ENCODE measurements around the gene CLEC11A.

Gene CLEC11A

DNA sequence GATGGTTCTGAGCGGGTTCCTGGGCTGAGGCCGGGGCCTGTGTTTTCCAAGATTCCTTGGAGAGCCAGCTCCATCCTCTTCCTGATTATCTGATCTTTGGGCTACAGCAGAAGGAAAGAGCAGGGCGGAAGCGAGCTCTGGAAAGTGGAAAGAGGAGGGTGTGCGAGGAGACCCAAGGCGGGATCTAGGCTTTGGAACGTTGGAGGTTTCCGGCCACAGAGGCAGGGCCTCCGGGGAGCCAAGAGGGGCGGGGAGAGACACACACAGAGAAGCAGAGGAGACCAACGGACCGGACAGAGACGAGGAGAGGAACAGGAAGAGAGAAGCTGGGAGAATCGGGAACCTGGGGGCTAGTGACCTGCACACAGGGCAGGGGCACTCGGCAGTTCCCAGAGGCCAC is at the start of gene CLEC11A:
Gene CLEC11A, plus strand, starts transcription at position 296 of the 400 bp plus-strand sequence. CDS start 162 bp downstream, outside the sequence.
- DNase-seq (ENCODE audit: low spot score) = peak; percentile 80

DNA sequence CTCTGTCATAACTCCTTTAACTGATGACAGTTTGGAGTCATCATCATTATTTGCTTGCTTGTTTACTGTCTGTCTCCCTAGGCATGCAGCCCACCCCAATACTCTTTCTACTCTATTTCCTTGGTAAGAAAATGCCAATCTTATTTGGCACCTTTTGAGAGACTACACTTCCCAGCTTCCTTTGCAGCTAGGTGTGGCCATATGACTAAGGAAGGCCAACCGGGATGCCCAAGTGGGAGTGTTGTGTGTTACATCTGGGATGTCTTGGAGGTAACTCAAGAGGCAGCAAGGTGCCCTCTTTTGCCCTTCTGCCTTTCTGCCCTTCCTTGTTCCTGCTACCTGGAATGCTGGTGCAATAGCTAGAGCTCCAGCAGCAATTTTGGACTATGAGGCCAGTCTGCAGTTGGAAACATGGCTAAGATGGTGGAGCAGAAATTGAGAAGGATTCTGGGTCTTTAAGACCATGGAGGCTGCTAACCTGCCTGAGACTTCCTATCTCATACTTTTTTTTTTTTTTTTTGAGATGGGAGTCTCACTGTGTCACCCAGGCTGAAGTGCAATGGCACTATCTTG is 46.5 kb upstream of the CLEC11A start:
- DNase-seq (ENCODE audit: low spot score) = no peak

DNA sequence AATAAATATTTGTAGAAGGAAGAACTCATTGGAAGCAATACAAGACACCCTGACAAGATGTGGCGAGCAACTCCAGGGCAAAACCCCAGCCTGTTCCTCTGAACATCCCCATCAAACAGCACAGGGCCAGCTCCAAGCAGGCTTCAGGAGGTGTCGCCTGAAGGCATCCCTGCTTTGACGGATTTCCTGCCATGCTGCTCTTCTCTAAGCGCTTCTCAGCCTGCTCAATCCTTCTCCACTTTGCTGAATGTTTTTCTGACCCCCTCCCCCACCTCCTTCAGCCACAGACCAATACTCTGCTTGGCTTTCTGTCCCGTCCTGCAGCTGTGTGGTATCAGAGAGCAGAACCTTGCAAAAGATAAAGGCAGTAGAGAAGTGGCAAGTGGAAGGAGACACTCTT is 45.5 kb upstream of the CLEC11A start:
- no peak for DNase-seq (ENCODE audit: low spot score)

DNA sequence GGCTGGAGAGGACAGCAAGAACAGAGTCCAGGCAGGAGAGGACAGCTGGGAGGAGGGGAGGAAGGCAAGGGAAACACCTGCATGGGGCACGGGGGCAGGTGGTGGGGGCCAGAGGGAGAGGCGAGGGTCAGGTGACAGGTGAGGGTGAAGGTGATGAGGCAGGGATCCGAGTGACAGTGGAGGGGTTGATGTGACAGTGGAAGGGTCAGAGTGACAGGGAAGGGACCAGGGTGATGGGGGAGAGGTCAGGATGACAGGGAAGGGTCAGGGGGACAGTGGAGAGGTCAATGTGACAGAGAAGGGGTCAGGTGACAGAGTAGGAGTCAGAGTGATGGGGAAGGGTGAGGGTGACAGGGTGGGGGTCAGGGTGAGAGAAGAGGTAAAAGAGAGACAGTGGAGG is 44.8 kb upstream of the CLEC11A start:
- DNase-seq (ENCODE audit: low spot score) = no peak

- DNase-seq (ENCODE audit: low spot score) = peak; percentile 97
These were observed 43.7 kb upstream of the CLEC11A start for GRCh38 chr19:50679177-50680125.

DNA sequence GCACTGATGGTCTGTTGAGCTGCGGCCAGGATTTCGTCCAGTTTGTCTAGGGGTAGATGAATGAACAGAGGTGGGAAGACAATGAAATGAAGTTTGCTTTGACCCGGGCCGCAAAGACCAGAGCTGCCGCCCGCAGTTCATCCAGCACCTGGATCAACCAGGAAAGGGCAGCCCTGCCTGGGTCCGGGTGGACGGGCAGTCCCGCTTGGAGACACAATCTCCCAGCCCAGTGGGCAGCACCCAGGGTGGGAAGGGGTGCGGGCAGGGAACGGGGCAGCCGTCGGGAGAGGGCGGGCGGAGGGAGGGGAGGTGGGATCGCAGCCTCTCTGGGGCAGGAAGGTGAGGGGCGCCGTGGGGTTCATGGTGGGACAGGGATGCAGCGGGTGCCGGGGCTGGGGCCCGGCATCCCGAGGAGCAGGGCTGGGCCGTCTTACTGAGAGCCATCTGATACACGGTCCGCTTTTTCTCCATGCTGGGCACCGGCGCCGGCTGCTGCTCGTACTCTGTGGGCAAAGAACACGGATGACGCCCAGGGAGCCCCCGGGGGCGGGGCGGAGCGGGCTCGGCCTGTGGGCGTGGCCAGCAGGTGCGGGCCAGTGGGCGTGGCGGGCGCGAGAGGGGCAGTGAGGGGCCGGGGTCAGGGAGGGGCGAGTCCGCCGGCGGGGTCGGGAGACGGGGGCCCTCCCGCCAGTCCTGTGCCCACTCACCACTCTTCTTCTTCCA is 36.7 kb upstream of the CLEC11A start:
- no peak for DNase-seq (ENCODE audit: low spot score)

GRCh38 chr19:50688766-50689165 is 34.4 kb upstream of the CLEC11A start:
- no peak for DNase-seq (ENCODE audit: low spot score)

GRCh38 chr19:50690439-50690838 is 32.7 kb upstream of the CLEC11A start:
- no peak for DNase-seq (ENCODE audit: low spot score)

GRCh38 chr19:50693064-50693975 is 29.8 kb upstream of the CLEC11A start:
- no peak for DNase-seq (ENCODE audit: low spot score)

DNA sequence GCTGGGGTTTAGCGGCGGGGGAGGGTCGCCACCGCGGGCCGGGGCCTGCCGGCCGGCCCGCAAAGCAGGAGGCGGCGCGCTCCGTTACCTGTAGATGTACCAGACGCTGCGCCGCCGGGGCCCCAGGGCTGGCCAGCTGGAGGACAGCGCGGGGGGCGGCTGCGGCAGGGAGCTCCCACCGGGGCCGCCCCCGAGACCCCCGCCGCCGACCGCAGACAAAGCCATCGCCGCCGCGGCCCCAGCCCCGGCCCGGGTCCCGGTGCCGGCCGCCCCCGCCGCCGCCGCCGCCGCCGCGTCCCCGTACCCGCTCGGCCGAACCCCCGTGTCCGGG is 28.4 kb upstream of the CLEC11A start:
- no peak for DNase-seq (ENCODE audit: low spot score)

- peak; percentile 83 for DNase-seq (ENCODE audit: low spot score)
These were observed 27.7 kb upstream of the CLEC11A start for GRCh38 chr19:50695251-50696093.

GRCh38 chr19:50696094-50696483 is 27.1 kb upstream of the CLEC11A start:
- no peak for DNase-seq (ENCODE audit: low spot score)

DNA sequence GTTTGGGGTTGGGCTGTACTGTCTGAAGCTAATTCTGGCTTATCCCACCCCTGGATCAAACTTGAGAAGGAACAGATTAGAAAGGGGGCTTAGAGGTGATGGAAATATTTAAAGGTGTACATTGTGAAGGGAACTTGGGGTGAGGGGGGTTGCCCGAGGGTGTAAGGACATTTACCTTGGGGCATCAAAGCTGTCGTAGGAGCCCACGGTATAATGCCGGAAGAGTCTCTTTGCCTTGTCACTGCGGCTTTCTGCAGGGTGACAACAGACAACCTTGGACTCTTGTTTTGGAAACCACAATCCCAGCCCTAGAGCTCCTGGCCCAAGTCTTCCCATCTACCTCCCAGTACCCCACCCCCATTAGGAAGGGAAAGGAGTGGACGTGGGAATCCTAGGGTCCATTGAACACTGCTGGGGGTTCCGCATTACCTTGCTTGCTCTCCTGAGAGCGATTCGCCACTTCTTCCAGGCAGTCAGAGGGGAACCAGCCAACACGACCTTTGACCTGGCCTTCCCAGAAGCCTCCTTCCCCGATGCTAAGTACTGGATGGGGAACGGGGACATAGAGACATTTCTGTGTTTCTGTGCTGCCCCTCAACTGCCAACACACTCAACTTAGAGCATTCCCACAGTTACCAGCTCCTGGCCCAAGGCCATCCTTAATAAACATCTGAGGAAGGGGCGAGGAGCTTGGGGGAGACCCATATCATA is 25.6 kb upstream of the CLEC11A start:
- DNase-seq (ENCODE audit: low spot score) = no peak

- DNase-seq (ENCODE audit: low spot score) = no peak
These were observed 21.7 kb upstream of the CLEC11A start for GRCh38 chr19:50701367-50701985.

GRCh38 chr19:50702158-50702870 is 20.9 kb upstream of the CLEC11A start:
- no peak for DNase-seq (ENCODE audit: low spot score)

DNA sequence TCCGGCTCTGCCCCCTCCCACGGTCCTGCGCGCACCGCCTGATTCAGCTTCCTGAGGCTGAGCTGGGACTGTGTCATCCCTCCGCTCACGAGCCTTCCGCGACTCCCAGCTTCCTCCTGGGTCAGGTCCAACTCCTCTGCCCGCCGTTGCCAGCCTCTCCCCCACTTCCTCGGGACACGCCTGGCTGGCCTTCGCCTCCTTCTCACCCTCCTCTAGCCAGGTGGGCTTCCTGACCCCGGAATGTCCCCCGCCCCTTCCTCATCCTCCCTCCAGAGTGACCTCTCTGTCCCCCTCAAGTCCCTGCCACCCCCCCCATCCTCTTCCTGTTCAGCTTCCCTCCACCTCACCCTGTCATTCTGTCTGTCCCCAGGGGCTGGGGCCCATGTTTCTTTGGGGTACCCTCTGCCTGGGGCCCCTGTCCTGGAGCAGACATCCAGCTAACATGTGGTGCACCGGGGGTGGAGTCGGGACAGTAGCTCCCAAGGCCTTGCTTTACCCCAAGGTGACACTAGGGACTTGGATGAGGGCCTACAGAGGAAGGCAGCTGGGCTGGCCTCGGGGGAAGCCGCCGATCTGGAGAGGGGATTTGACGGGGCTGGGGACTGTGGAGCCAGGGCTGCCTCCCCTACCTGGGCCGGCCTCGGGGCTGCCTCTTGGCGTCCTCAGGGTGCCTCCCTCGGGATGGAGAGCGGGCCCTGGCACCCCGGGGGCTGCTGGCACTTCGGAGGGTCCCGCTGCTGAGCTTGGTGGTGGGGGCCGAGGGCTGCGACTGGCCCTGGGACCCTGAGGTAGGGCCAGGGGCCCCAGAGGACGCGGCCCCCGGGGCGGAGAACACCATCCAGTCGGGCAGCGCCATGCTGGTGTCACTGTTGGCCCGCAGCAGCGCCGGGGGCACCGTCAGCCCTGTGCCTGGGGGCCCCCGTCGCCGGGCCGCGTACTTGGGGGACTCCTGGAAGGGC is 20.0 kb upstream of the CLEC11A start:
- DNase-seq (ENCODE audit: low spot score) = no peak

DNA sequence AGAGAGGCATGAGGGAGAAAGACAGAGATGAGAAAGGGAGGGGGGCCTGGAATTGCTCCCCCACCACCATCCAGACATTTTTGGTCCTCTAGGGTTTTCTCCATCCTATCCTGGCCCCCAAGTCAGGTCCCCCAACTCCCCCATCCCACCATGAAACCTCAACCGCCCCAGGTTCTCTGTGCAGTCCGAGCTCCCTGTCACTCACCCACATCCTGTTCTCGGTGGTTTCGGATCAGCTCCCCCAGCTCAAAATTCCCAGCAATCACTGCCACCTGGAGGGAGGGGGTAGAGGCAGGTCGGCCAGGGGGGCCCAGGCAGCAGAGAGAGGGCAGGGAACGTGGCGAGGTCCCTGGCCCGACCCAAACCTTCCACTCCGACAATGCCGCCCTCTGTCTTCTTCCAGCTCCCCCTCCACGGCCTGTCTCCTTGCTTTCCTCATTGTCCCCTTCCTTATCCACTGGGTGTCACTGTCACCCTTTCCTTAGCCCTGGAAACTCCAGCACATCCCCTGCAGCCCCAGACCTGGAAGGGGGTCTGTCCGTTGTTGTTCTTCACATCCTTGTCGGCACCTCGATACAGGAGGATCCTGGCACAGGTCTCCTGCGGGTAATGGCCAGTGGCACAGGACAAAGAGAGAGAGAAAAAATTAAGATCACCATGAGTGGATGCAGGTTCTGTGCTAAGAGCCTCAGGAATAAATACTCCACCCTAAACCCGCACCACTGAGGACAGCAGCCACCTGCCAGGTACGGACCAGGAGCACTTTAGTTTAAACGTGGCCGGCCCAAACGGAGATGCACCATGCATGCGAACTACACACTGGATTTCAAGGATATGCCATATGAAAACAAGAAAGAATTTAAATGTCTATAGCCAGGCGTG is 19.0 kb upstream of the CLEC11A start:
- DNase-seq (ENCODE audit: low spot score) = no peak

Data from AG08396 (cell line).